ENCODE data around the gene ZNF862.

ZNF862 gene

GRCh38 chr7:149811831-149812490 lies 26.2 kb upstream of the ZNF862 start:
- DNase-seq = no peak

- DNase-seq = no peak
Measured at GRCh38 chr7:149813254-149814035, 24.7 kb upstream of the ZNF862 start.

- DNase-seq = no peak
Measured at GRCh38 chr7:149814494-149814893, 23.7 kb upstream of the ZNF862 start.

- no peak for DNase-seq
Measured at GRCh38 chr7:149815121-149815520, 23.1 kb upstream of the ZNF862 start.

GRCh38 chr7:149815661-149816266 lies 22.4 kb upstream of the ZNF862 start:
- DNase-seq = no peak

GRCh38 chr7:149816267-149816751 lies 21.9 kb upstream of the ZNF862 start:
- DNase-seq = no peak

GRCh38 chr7:149816794-149817193 lies 21.4 kb upstream of the ZNF862 start:
- no peak for DNase-seq

- no peak for DNase-seq
Measured at GRCh38 chr7:149817301-149817771, 20.8 kb upstream of the ZNF862 start.

- no peak for DNase-seq
Measured at GRCh38 chr7:149817836-149818535, 20.2 kb upstream of the ZNF862 start.

GRCh38 chr7:149818536-149818840 lies 19.7 kb upstream of the ZNF862 start:
- no peak for DNase-seq

GRCh38 chr7:149819141-149819960 lies 18.8 kb upstream of the ZNF862 start:
- DNase-seq = no peak

- no peak for DNase-seq
Measured at GRCh38 chr7:149819961-149820340, 18.2 kb upstream of the ZNF862 start.

GRCh38 chr7:149820622-149821190 lies 17.5 kb upstream of the ZNF862 start:
- no peak for DNase-seq

GRCh38 chr7:149821191-149822148 lies 16.7 kb upstream of the ZNF862 start:
- DNase-seq = peak; percentile 27

GRCh38 chr7:149822353-149822943 lies 15.7 kb upstream of the ZNF862 start:
- peak; percentile 45 for DNase-seq

GRCh38 chr7:149823191-149823630 lies 15.0 kb upstream of the ZNF862 start:
- DNase-seq = peak; percentile 2

GRCh38 chr7:149823631-149824199 lies 14.5 kb upstream of the ZNF862 start:
- DNase-seq = no peak

GRCh38 chr7:149824301-149824741 lies 13.9 kb upstream of the ZNF862 start:
- DNase-seq = no peak

- no peak for DNase-seq
Measured at GRCh38 chr7:149824748-149825566, 13.2 kb upstream of the ZNF862 start.
